Gastrocnemius medialis (tissue), 4 donors: ENCODE results near the gene KLHL29. TPM values are rescaled to one million over a fixed set of nuclear protein-coding genes. Genes with fewer than 3 reads are reported as not detected.

Source experiments
- ATAC-seq, 2 donors: fragments of 150-250 bp; one replicate each; pipeline ENCODE4 v1.9.1; 2016
- DNase-seq, 2 donors: peaks; one replicate each; pipeline ENCODE4 v3.0.0-alpha.2; 2019
- H3K27ac ChIP-seq, 4 donors: fragments of 200-600 bp; sonication (generic); 1 replicate in 1 of 4; 2 replicates in 3 of 4; pipeline ENCODE4 v1.5.1; 2016 to 2018; ENCODE audit warnings: mild to moderate bottlenecking in 2 of 4, moderate library complexity in 1 of 4
- H3K27me3 ChIP-seq, 3 donors: fragments of 200-600 bp; sonication (generic) in 2 of 3; 1 replicate in 1 of 3; 2 replicates in 2 of 3; pipeline versions ENCODE4 v1.5.1 to v1.6.0; 2016 to 2019; ENCODE audit warnings: mild to moderate bottlenecking in 1 of 3, moderate library complexity in 1 of 3
- H3K36me3 ChIP-seq, 2 donors: fragments of 200-600 bp; sonication (generic) in 1 of 2; one replicate each; pipeline ENCODE4 v1.5.1; 2017 to 2018
- H3K4me1 ChIP-seq, 2 donors: fragments of 200-600 bp; sonication (generic) in 1 of 2; one replicate each; pipeline ENCODE4 v1.5.1; 2016 to 2017; ENCODE audit warnings: mild to moderate bottlenecking in 2 of 2
- H3K4me3 ChIP-seq, 4 donors: fragments of 200-600 bp; sonication (generic) in 3 of 4; 1 replicate in 1 of 4; 2 replicates in 3 of 4; pipeline ENCODE4 v1.5.1; 2016 to 2019; ENCODE audit warnings: mild to moderate bottlenecking in 2 of 4
- H3K9me3 ChIP-seq, 3 donors: fragments of 200-600 bp; sonication (generic) in 2 of 3; 1 replicate in 1 of 3; 2 replicates in 2 of 3; pipeline ENCODE4 v1.5.1; 2016 to 2019
- POLR2A ChIP-seq, 2 donors: fragments of 450-650 bp; IDR thresholded peaks; one replicate each; pipeline ENCODE4 v1.6.1; 2017; ENCODE audit warnings: antibody characterized with exemption in 2 of 2, mild to moderate bottlenecking in 2 of 2, moderate library complexity in 2 of 2
- in situ Hi-C, 4 donors: fragments of 200-750 bp; cut with MboI; loops; one replicate each; pipeline versions ENCODE4 v1.15.0 to v1.8.0; 2017; ENCODE audit warnings: low sequenced_read_pairs in 4 of 4
- intact Hi-C: fragments of 100-400 bp; cut with DNase I; formaldehyde crosslinking; loops from one replicate; pipeline ENCODE4 v1.15.1; 2023; ENCODE audit warnings: low total_unique reads
- total RNA-seq, 4 donors: library from RNA; depleted of rRNA; stranded (reverse); fragments of >200 nt; gene quantifications; one replicate each; pipeline versions ENCODE4 v1.1.0 to v1.2.3, GENCODE V29; 2016
- TF ChIP-seq, protein P1 (sequence below), 5 experiments: fragments of 450-650 bp in 3 of 5; fragments of 200-600 bp in 2 of 5; sonication (generic) in 2 of 5; IDR thresholded peaks in 4 of 5; conservative IDR thresholded peaks in 1 of 5; 1 replicate in 4 of 5; 2 replicates in 1 of 5; pipeline ENCODE4 v1.5.1; 2016 to 2019; ENCODE audit warnings: antibody characterized with exemption in 5 of 5, mild to moderate bottlenecking in 3 of 5, moderate library complexity in 3 of 5

KLHL29 gene
- total RNA-seq, 4 donors from 2014 or later = 4.3 to 24.9 (median 8.7) TPM

DNA sequence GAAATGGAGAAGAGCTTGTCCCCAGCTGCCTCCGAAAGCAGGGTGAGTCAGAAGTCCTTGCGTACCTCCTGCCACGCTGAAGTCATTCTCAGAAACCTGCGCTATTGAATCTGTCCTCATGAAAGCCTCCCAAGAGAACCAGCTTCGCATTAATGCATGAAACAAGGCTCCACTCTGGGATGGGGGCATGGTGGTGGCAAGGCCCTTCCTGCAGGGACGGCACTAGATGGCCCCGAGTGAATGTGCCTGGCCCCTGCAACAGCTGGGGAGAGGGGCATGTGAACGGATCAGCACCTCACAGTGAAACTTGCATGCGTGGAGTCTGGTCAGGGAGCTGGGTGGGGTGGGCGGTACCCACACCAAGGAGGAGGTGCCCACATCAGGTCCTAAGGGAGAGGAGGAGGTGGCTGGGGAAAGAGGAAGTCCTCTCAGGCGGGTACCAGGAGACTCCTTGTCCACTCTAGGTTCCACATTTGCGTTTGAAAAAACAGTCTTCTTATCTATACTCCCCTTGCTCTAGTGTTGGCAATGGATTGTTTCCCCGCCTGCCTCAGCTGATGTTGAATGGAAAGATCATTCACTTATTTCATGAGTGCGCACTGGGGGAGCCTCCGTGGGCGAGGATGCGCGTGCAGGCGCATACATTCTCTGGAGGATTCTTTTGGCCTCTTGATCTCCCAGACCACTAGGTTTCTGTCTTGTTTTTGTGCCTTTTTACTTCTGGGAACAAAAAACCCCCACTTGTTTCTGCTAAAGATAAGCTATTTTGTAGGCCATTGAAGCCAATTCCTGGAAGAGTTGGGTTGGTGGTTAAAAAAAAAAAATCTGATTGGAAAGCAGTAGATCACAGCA, 104.7 kb downstream of the KLHL29 start:
- Histone ChIP-seq H3K4me3 (no peak overlapping the region), H3K9me3 (no peaks in the 10 kb centered on the region), H3K4me1 (no peaks in the 10 kb centered on the region), H3K27ac (no peak overlapping the region), H3K27me3 (no peaks in the 10 kb centered on the region), H3K36me3 (no peaks in the 10 kb centered on the region)
- in situ Hi-C loops (no loop called here), intact Hi-C loops (no loop called here)
- DNase-seq = no peak
- no peak for TF ChIP-seq POLR2A (IDR thresholded peaks at IDR 0.05)
- TF ChIP-seq, protein P1, sequence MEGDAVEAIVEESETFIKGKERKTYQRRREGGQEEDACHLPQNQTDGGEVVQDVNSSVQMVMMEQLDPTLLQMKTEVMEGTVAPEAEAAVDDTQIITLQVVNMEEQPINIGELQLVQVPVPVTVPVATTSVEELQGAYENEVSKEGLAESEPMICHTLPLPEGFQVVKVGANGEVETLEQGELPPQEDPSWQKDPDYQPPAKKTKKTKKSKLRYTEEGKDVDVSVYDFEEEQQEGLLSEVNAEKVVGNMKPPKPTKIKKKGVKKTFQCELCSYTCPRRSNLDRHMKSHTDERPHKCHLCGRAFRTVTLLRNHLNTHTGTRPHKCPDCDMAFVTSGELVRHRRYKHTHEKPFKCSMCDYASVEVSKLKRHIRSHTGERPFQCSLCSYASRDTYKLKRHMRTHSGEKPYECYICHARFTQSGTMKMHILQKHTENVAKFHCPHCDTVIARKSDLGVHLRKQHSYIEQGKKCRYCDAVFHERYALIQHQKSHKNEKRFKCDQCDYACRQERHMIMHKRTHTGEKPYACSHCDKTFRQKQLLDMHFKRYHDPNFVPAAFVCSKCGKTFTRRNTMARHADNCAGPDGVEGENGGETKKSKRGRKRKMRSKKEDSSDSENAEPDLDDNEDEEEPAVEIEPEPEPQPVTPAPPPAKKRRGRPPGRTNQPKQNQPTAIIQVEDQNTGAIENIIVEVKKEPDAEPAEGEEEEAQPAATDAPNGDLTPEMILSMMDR (IDR thresholded peaks at IDR 0.05 in 4 of 5, conservative IDR thresholded peaks at IDR 0.05 in 1 of 5) = no peak
- no peak for ATAC-seq

DNA sequence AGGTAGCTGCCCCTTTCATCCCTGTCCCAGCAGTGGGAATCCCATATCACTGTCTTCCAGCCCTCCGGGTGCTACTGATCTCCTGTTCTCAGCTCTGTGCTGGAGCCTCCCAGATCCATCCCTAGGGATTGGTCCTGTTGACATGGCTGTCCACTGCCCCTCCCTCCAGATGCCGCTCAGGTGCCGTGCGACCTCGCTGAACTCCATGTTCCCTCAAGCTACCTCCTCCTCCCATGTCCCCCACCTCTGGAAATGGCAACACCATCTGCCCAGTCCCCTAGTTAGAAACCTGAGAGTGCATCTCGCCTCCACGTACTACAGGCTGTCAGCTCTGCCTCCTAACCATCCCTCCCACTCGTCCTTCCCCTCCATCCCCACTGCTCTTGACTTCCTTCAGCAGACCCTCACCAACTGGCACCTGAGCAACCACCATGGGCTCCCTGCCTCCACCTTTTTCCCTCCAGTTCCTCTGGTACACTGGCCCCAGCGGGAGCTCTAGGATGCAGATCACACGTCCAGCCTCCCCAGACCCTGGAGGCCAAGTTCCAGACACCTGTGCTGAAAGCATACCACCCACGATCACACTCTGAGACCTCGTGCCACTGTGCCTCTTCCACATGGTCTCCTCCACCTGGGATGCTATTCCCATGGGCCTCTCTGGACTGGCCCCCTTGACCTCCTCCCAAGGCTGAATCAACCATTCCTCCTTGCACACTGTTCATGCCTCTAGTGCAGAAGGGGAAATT, 106.8 kb downstream of the KLHL29 start:
- Histone ChIP-seq H3K36me3 (no peaks in the 10 kb centered on the region), H3K27me3 (no peaks in the 10 kb centered on the region), H3K4me3 (no peak overlapping the region), H3K27ac (no peak overlapping the region), H3K4me1 (peaks cover 8% of the 10 kb centered on the region in 2 donors), H3K9me3 (no peaks in the 10 kb centered on the region)
- in situ Hi-C loops = no loop called here
- no peak for ATAC-seq
- intact Hi-C loops = no loop called here
- no peak for DNase-seq
- no peak for TF ChIP-seq POLR2A (IDR thresholded peaks at IDR 0.05)
- TF ChIP-seq, protein P1 (IDR thresholded peaks at IDR 0.05 in 4 of 5, conservative IDR thresholded peaks at IDR 0.05 in 1 of 5) = no peak

DNA sequence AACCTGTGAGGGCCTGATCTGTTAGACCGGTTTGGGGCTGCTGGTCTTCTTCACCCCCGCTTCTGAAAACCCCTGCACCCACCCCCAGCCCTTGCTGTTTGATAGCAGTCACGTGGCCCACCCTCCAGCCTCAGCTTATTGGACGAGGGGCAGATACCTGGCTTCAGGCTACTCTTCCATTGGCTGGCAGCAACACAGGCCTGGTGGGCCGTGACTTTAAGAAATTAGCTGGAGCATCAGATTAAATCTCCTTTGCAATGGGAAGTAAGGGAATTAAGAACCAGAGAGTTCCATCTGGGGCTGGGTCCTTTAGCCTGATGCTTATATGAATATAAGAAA, 107.3 kb downstream of the KLHL29 start:
- TF ChIP-seq, protein P1 (IDR thresholded peaks at IDR 0.05 in 4 of 5, conservative IDR thresholded peaks at IDR 0.05 in 1 of 5) = no peak
- TF ChIP-seq POLR2A (IDR thresholded peaks at IDR 0.05) = no peak
- Histone ChIP-seq H3K27me3 (no peaks in the 10 kb centered on the region), H3K9me3 (no peaks in the 10 kb centered on the region), H3K36me3 (no peaks in the 10 kb centered on the region), H3K4me1 (peaks cover 8% of the 10 kb centered on the region in 2 donors), H3K4me3 (no peak overlapping the region), H3K27ac (no peak overlapping the region)
- in situ Hi-C loops = no loop called here
- no peak for ATAC-seq
- intact Hi-C loops = no loop called here
- no peak for DNase-seq

DNA sequence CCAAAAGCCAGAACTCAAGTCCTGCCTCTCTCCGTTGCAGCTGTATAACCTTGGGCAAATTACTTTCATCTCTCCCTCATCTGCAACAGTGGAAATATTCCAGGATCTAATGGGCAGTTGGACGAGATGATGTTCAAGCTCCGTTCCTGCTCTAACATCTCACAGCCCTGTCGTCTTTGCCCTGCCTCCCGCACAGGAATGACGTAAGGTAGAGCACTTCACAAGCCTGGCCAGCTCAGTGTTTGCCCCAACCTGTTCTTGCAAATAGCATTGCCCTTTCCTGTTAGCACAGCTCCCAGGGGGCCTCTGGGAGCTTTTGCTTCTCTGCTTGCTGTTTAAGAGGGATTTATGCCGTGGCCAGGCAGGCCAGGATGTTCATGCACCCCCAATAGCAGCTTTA, 107.9 kb downstream of the KLHL29 start:
- Histone ChIP-seq H3K4me1 (peaks cover 8% of the 10 kb centered on the region in 2 donors), H3K27ac (no peak overlapping the region), H3K27me3 (no peaks in the 10 kb centered on the region), H3K9me3 (no peaks in the 10 kb centered on the region), H3K36me3 (no peaks in the 10 kb centered on the region), H3K4me3 (no peak overlapping the region)
- in situ Hi-C loops (no loop called here), intact Hi-C loops (no loop called here)
- ATAC-seq = no peak
- no peak for TF ChIP-seq POLR2A (IDR thresholded peaks at IDR 0.05)
- TF ChIP-seq, protein P1 (IDR thresholded peaks at IDR 0.05 in 4 of 5, conservative IDR thresholded peaks at IDR 0.05 in 1 of 5) = no peak
- DNase-seq = no peak
